ENCODE results near the gene CRELD1.

- TF ChIP-seq EP300 (IDR thresholded peaks at IDR 0.05), result no peak
- no peak for TF ChIP-seq POLR2A (IDR thresholded peaks at IDR 0.05)
These were observed 45.2 kb downstream of the CRELD1 start for GRCh38 chr3:9978710-9979305.

Measured in ovary (tissue), 1 donor.